HAP-1 (cell line): ENCODE results near the gene TRIM54.
"Not testable (repeated sequence)": the region's sequence is repeated elsewhere in the genome, so short reads cannot be mapped to it uniquely, and the experiment has no call there.

ENCODE experiments used
- DNase-seq, 2 experiments: peaks; one replicate each; pipeline ENCODE4 v3.0.0-alpha.2; 2016 to 2020; ENCODE audit warnings: low spot score in 2 of 2
- H3K27me3 ChIP-seq: fragments of 250-450 bp; sonication (Bioruptor Pico); 2 replicates; pipeline ENCODE4 v1.5.1; 2020; ENCODE audit warnings: low read depth, mild to moderate bottlenecking, moderate library complexity
- H3K36me3 ChIP-seq: fragments of 250-450 bp; sonication (Bioruptor Pico); replicated peaks from 2 replicates; pipeline ENCODE4 v1.5.1; 2020; ENCODE audit warnings: mild to moderate bottlenecking
- H3K4me1 ChIP-seq: fragments of 250-450 bp; sonication (Bioruptor Pico); 2 replicates; pipeline ENCODE4 v1.5.1; 2020; ENCODE audit warnings: mild to moderate bottlenecking
- H3K4me3 ChIP-seq: fragments of 250-450 bp; sonication (Bioruptor Pico); 2 replicates; pipeline ENCODE4 v1.5.1; 2020; ENCODE audit warnings: mild to moderate bottlenecking, moderate library complexity
- H3K9me3 ChIP-seq: fragments of 250-450 bp; sonication (Bioruptor Pico); 2 replicates; pipeline ENCODE4 v1.5.1; 2020; ENCODE audit warnings: mild to moderate bottlenecking, moderate library complexity
- in situ Hi-C: fragments of 300-500 bp; cut with MboI; formaldehyde crosslinking; loops from 3 replicates; pipeline ENCODE4 v1.14.3; 2020; ENCODE audit warnings: low sequenced_read_pairs, inconsistent platforms, mixed read lengths

Gene TRIM54

GRCh38 chr2:27351802-27352598 is 69.8 kb downstream of the TRIM54 start:
- no peaks in the 10 kb centered on the region for H3K27me3 ChIP-seq
- H3K9me3 ChIP-seq = no peaks in the 10 kb centered on the region
- DNase-seq = no peak
- H3K36me3 ChIP-seq = peaks cover 14% of the 10 kb centered on the region; the same call in 1 of the 2 replicates
- in situ Hi-C loops = no loop called here
- peaks cover 17% of the 10 kb centered on the region for H3K4me1 ChIP-seq
- H3K4me3 ChIP-seq = no peak overlapping the region

DNA sequence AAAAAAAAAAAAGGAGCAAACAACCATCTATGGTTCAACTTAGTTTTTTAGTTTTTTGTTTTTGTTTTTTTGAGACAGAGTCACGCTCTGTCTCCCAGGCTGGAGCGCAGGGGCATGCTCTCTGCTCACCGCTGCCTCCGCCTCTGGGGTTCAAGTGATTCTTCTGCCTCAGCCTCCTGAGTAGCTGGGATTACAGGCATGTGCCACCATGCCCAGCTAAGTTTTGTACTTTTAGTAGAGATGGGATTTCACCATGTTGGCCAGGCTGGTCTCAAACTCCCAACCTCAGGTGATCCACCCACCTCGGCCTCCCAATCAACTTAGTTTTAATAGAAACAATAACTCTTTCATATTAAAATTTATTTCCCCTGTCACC is 71.1 kb downstream of the TRIM54 start:
- H3K9me3 ChIP-seq, H3K4me3 ChIP-seq, H3K27me3 ChIP-seq, DNase-seq, in situ Hi-C loops: not testable (repeated sequence)
- Histone ChIP-seq H3K36me3 (0 out of 2 replicates have a peak, but pooled peaks cover 14% of the 10 kb centered on the region), H3K4me1 (peaks cover 17% of the 10 kb centered on the region)

- Histone ChIP-seq H3K9me3 (no peaks in the 10 kb centered on the region), H3K4me3 (no peak overlapping the region), H3K36me3 (0 out of 2 replicates have a peak, but pooled peaks cover 14% of the 10 kb centered on the region), H3K4me1 (peaks cover 17% of the 10 kb centered on the region), H3K27me3 (no peaks in the 10 kb centered on the region)
- DNase-seq = no peak
- in situ Hi-C loops = no loop called here
Measured at GRCh38 chr2:27353762-27354596, 71.8 kb downstream of the TRIM54 start.

- in situ Hi-C loops = no loop called here
- 0 out of 2 replicates have a peak, but pooled peaks cover 14% of the 10 kb centered on the region for H3K36me3 ChIP-seq
- no peak overlapping the region for H3K4me3 ChIP-seq
- DNase-seq = no peak
- peaks cover 17% of the 10 kb centered on the region for H3K4me1 ChIP-seq
- no peaks in the 10 kb centered on the region for H3K9me3 ChIP-seq
- H3K27me3 ChIP-seq = no peaks in the 10 kb centered on the region
Measured at GRCh38 chr2:27354597-27354927, 72.3 kb downstream of the TRIM54 start.

DNA sequence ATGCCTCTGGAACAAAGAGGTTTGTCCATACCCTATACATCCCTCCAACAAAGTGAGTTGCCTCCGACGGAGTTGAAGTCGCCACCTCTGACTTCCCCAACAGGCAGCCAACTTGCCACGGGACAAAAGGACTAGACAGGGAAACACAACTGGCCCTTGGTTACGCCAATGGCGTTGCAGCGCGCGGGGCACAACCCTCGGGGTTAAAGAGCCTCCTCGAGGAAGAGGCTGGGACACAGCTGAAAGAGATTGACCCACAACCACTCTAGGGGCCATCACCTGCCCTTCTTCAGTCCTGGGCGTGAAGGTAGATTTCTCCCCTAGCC is 73.8 kb downstream of the TRIM54 start:
- Histone ChIP-seq H3K4me3 (peak overlapping the region; percentile 96), H3K9me3 (no peaks in the 10 kb centered on the region), H3K36me3 (0 out of 2 replicates have a peak, but pooled peaks cover 9% of the 10 kb centered on the region), H3K27me3 (no peaks in the 10 kb centered on the region), H3K4me1 (peaks cover 17% of the 10 kb centered on the region)
- in situ Hi-C loops = no loop called here
- peak; percentile 52 to 78 for DNase-seq

DNA sequence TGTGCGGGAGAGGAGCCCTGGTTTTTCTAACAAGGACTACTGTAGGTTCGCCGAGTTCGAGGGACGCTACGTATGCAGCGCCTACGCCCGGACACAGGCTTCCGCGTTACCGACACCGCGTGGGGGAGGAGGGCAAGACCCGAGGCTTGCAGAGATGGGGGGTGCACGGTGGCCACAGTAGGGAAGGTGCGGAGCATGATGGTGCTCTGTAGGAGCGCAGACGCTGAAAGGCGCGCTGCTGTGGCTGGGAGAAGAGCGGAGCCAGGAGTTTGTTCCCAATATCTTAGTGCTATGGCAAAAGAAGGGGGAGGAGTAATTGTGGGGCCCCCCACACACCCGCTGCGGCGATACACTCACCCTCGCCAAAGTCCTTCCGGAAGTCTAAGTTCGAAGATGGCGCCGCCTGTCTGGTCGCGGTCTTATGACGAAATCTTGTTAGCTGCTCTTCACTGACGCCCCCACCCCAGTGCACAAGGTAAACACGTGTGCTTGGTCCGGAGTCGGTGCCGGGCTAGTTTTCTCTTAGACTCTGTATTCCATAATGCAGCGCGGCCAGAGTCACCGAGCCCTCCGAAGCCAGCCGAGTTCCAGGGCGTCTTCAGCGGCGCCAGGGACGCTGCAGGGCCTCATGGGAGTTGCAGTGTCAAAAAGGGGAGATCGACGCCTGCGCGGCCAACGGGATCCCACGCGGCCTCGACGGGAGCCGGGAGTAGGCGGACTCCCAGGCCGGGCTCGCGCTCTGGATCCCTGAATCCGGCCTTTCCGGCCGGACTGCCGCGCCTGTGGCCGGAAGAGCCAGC is 74.4 kb downstream of the TRIM54 start, which contains the start of gene GTF3C2:
Gene GTF3C2, minus strand, starts transcription at position 383 of the 800 bp plus-strand sequence. CDS start 13,210 bp downstream, outside the sequence.
- Histone ChIP-seq H3K27me3 (no peaks in the 10 kb centered on the region), H3K4me3 (peak within 1 kb of the TSS; percentile 96), H3K4me1 (peaks cover 17% of the 10 kb centered on the region), H3K36me3 (0 out of 2 replicates have a peak, but pooled peaks cover 9% of the 10 kb centered on the region), H3K9me3 (no peaks in the 10 kb centered on the region)
- in situ Hi-C loops = no loop called here
- peak; percentile 97 to 98 for DNase-seq
